HG03457 (cell line): ENCODE measurements around the gene GOLGA8M.
"Not testable (repeated sequence)": the region's sequence is repeated elsewhere in the genome, so short reads cannot be mapped to it uniquely, and the experiment has no call there.

Source experiments
- ATAC-seq: cut with Tn5 transposase; IDR thresholded peaks from one replicate; pipeline ENCODE4 v1.9.1; 2021; ENCODE audit warnings: moderate number of reproducible peaks; ENCODE audit not compliant: unreplicated experiment

Gene GOLGA8M, protein sequence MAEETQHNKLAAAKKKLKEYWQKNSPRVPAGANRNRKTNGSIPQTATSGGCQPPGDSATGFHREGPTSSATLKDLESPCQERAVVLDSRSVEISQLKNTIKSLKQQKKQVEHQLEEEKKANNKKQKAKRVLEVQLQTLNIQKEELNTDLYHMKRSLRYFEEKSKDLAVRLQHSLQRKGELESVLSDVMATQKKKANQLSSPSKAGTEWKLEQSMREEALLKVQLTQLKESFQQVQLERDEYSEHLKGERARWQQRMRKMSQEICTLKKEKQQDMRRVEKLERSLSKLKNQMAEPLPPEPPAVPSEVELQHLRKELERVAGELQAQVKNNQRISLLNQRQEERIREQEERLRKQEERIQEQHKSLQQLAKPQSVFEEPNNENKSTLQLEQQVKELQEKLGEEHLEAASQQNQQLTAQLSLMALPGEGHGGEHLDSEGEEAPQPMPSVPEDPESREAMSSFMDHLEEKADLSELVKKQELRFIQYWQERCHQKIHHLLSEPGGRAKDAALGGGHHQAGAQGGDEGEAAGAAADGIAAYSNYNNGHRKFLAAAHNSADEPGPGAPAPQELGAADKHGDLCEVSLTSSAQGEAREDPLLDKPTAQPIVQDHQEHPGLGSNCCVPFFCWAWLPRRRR

DNA sequence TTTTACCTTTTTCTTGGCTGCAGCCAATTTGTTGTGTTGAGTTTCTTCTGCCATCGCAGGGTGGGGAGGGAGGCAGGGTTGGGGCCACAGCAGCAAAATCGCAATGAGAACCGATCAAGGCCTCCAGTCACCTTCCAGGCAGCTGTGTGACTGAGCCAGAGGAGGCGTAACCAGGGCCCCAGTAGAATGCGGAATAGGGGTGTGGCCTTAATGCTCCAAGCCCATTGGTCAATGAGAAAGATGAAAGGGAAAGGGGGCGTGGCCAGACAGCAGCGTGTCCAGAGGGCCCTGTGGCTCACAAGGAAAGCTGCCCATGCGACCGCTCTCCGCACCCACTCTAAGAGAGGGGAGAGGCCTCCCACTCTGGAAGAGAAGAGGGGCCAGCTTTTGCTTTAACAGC is at the start of gene GOLGA8M:
TSS of gene GOLGA8M (minus strand) at position 152 of the 400 bp plus-strand sequence. CDS start at position 54, 98 bp downstream.
- ATAC-seq: not testable (repeated sequence)

GRCh38 chr15:28742890-28743289 is 30.7 kb upstream of the GOLGA8M start:
- not testable (repeated sequence) for ATAC-seq

DNA sequence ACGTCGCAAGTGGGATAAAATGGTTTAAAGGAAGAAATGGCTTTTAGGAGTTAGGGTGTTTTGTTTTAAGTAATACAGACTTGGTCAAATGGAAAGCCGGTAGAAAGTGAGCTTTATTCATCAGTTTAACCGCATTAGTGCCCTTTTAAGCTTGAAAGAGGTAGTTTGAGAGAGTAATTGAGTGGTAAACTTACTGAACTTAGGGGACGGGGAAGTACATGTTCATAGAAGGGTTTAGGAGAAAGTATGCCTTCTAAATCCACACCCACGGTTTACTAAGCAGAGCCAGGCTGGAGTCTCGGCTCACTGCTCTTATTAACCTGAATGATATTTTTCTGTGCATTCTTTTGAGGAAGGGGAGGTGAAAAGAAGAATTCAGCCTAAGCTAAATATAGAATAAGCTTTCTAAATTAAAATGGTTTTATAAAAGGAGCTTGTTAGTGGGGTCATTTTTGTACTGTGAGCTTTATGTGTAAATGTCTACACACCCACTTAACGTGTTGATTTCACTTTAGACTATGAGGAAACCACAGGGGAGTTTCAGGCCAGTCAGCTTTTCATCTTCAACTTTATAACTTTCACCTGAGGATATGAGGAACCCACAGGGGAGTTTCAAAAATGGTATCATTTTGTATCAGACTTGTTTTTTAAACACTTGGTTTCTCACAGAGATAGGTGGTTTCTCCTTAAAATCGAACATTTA is 26.5 kb upstream of the GOLGA8M start:
- ATAC-seq: not testable (repeated sequence)

- not testable (repeated sequence) for ATAC-seq
Measured at GRCh38 chr15:28738200-28738561, 26.0 kb upstream of the GOLGA8M start.

DNA sequence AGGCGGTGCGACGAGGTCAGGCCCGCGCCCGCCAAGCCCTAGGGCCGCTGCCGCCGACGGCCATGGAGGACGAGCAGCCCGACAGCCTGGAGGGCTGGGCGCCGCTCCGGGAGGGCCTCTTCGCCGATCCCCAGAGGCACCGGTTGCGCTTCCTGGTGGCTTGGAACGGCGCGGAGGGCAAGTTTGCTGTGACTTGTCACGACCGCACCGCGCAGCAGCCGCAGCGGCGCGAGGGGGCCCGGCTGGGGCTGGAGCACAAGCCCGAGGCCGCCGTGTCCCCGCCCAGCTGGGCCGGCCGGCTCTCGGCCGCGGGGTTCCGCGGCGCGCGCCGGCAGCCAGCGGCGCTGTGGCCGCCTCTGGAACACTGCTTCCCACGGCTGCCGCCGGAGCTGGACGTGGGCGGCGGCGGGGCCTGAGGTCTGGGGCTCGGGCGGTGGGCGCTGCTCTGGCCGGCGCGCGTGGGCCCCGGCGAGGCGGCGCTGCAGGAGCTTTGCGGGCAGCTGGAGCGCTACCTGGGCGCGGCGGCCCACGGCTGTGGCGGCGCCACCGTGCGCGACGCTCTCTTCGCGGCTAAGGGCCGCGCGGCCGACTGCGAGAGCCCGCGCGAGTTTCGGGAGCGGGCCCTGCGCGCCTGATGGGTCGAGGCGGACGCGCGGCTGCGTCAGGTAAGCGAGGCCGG is 25.4 kb upstream of the GOLGA8M start:
- not testable (repeated sequence) for ATAC-seq

DNA sequence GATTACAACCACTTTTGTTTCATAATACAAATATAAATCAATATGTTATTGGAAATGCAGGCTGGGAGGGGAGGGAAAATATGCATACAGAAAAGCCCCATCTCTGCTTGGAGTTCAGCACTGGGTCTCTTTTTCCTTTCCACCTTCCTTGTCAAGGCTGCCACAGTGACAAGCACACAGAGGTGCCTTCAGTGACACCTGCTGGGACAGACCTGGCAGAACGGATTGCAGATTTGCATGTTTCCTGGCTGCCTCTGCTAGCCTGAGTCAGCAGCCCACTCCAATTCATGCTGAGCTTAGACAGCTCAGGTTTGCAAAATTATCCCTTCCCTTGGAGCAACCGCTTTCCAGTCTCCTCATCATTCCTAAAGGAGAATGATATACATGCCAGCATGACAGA is 15.8 kb upstream of the GOLGA8M start:
- ATAC-seq: not testable (repeated sequence)

- not testable (repeated sequence) for ATAC-seq
Measured at GRCh38 chr15:28727026-28727425, 14.8 kb upstream of the GOLGA8M start.

DNA sequence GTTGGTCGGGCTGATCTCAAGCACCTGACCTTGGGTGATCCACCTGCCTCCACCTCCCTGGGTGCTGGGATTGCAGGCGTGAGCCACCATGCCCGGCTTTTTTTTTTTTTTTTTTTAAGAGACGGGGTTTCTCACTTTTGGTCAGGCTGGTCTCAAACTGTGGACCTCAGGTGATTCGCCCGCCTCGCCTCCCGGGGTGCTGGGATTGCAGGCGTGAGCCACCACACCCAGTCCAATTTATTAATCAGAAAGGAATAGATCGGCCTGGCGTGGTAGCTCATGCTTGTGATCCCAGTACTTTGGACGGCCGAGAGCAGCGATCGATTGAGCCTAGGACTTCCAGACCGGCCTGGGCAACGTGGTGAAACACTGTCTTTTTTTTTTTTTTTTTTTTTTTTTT is 13.9 kb upstream of the GOLGA8M start:
- ATAC-seq: no peak

DNA sequence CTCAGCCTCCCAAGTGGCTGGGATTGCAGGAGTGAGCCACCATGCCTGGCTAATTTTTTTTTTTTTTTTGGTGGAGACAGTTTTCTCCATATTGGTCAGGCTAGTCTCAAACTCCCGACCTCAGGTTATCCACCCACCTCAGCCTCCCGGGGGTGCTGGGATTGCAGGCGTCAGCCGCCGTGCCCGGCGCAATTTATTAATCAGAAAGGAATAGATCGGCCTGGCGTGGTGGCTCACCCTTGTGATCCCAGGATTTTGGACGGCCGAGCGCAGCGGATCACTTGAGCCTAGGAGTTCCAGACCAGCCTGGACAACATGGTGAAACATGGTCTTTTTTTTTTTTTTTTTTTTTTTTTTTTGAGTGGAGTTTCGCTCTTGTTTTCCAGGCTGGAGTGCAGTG is 13.3 kb upstream of the GOLGA8M start:
- ATAC-seq: no peak

GRCh38 chr15:28723986-28724385 is 11.8 kb upstream of the GOLGA8M start:
- ATAC-seq: not testable (repeated sequence)

GRCh38 chr15:28719626-28720025 is 7.4 kb upstream of the GOLGA8M start:
- ATAC-seq: not testable (repeated sequence)

GRCh38 chr15:28718576-28718975 is 6.4 kb upstream of the GOLGA8M start:
- ATAC-seq: not testable (repeated sequence)

DNA sequence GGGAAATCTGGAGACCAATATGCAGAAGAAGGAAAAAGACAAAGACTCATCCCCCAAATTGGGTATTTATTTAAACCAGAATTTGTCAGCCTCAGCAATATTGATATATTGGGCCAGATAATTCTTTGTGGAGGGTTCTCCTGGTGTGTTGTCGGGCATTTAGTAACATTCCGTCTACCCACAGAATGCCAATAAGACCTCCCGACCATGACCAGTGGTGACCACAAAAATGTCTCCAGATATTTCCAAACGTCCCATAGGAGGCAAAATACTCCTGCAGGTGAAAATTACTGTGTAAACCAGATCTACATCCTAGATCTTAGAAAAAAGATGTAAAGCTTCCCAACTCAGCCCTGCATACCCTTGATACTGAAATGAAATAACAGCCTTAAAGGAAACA is 2.0 kb upstream of the GOLGA8M start:
- ATAC-seq: not testable (repeated sequence)

DNA sequence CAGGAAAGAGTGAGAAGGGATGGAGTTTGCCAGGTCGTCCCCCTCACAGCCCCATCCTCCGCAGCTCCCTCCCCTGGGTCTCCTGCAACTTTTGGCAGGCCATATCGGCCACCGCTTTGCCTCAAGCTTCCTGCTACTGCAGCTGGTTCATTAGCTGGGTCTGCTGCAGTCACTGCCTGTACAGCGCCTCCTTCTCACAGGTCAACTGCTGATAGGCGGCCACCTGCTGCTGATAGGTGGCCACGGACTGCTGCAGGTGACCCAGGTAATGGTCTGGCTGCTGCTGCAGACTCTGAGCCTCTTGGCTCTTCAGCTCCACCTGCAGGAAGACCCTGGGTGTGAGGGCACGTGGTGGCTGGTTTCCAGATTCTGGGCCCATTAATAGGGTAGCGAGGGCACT is 8.3 kb downstream of the GOLGA8M start:
- not testable (repeated sequence) for ATAC-seq

DNA sequence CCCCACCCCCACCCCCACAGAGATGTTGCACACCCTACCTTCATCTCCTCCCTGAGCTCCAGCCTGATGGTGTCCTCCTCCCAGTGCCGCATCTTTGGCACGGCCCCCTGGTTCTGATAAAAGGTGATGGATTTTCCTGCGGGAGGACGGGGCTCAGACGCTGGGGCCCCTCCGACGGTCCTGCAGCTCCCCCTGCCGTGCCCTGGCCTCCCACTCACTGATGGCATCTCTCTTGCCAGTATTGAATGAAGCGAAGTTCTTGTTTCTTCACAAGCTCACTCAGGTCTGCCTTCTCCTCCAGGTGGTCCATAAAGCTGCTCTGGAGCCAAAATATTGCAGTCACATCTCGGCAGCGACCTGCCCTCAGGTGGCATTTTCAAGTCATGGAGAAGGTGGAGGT is 9.8 kb downstream of the GOLGA8M start:
- ATAC-seq: not testable (repeated sequence)

DNA sequence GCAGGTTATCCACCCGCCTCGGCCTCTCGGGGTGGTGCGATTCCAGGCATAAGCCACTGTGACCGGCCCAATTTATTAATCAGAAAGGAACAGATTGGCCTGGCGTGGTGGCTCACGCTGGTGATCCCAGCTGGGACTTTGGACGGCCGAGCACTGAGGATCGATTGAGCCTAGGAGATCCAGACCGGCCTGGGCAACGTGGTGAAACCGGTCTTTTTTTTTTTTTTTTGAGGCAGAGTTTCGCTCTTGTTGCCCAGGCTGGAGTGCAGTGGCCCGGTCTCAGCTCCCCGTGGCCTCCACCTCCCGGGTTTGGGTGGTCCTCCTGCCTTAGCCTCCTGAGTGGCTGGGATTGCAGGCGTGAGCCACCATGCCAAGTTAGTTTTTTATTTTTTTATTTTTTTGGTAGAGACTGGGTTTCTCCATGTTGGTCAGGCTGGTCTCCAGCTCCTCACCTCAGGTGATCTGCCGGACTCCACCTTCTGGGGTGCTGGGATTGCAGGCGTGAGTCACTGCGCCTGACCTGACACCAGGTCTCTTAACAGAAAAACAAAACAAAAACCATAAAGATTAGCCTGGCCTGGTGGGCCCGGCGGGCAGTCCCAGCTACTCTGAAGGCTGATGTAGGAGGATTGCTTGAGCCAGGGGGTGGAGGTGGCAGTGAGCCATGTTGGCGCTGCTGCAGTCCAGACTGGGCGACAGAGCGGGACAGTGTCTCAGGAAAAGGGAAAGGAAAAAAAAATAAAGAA is 18.0 kb downstream of the GOLGA8M start:
- ATAC-seq: not testable (repeated sequence)

GRCh38 chr15:28693021-28693420 is 19.2 kb downstream of the GOLGA8M start:
- not testable (repeated sequence) for ATAC-seq

DNA sequence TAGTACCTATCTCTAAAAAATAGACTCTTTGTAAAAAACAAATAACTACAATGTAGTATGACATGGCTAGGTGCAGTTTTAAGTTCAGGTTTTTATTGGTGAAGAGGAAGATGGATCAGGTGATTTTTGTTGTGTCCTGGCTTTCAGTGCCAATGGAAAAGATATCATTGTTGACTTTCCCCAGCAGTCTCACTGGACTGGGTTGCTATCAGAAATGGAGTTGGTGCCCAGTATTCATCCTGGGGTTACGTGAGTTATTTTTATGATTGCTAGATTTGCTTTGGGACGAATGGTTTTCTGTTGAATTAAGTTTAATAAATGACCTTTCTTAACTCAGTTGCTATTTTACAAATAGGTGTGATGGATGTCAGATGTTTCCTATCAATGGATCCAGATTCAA is 38.7 kb downstream of the GOLGA8M start:
- not testable (repeated sequence) for ATAC-seq

- ATAC-seq: not testable (repeated sequence)
Measured at GRCh38 chr15:28672122-28672521, 40.1 kb downstream of the GOLGA8M start.

DNA sequence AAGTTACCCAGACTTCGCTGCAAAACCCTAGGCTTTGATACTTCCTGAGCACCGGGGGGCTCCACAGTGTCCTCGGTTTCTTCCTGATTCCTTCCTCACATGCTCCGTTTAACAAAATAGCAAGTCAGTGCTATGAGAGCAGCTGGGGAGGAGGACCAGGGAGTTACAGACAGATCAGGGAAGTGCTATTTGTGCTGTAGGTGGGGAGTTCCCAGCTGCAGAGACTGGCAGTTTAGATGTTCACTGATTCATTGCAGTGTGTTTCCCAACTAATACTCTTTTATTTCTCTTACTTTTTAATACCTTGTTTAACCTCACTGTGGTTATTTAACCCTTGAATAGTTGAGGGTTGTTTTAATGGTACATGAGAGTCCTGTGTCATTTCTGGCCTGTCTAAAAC is 45.8 kb downstream of the GOLGA8M start:
- ATAC-seq: not testable (repeated sequence)
